ENCODE data around the gene TENT4A.

Gene TENT4A

DNA sequence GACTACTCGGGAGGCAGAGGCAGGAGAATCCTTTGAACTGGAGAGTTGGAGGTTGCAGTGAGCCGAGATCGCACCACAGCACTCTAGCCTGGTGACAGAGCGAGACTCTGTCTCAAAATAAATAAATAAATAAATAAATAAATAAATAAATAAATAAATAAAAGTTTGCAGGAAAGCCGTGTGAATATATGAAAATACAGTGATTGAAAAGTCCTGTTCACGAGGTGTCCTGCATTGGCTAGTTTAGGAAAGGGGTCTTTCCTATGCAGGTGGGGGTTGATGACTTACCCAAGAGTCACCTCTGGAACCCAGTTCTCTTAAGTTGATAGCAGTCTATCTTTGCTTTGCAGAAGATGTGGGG, 7.3 kb downstream of the TENT4A start:
- no peak overlapping the region for H3K9ac ChIP-seq (ENCODE audit: low read depth, low read length)
- no peak overlapping the region for H2AFZ ChIP-seq (ENCODE audit: low read depth, low read length)
- no peak for ATAC-seq (ENCODE audit: insufficient read depth, low read depth)
- no peak overlapping the region for H3K4me3 ChIP-seq (ENCODE audit: low read depth in 1 of 2, low read length in 2 of 2)
- peaks cover 100% of the 10 kb centered on the region for H3K79me2 ChIP-seq (ENCODE audit: insufficient read depth, low read length)
- peak overlapping the region; percentile 38; the same call in 1 of the 2 replicates for H3K4me2 ChIP-seq (ENCODE audit: insufficient read depth, low read length)
- no peaks in the 10 kb centered on the region for H3K9me3 ChIP-seq (ENCODE audit: insufficient read depth, low read length, severe bottlenecking)
- no peak for DNase-seq
- no peak overlapping the region for H3K27ac ChIP-seq (ENCODE audit: low read length)
- H3K4me1 ChIP-seq (ENCODE audit: insufficient read depth, low read length), result peaks cover 78% of the 10 kb centered on the region
- H3K27me3 ChIP-seq (ENCODE audit: insufficient read depth, low read length, poor library complexity), result no peaks in the 10 kb centered on the region
- TF ChIP-seq, protein P1, sequence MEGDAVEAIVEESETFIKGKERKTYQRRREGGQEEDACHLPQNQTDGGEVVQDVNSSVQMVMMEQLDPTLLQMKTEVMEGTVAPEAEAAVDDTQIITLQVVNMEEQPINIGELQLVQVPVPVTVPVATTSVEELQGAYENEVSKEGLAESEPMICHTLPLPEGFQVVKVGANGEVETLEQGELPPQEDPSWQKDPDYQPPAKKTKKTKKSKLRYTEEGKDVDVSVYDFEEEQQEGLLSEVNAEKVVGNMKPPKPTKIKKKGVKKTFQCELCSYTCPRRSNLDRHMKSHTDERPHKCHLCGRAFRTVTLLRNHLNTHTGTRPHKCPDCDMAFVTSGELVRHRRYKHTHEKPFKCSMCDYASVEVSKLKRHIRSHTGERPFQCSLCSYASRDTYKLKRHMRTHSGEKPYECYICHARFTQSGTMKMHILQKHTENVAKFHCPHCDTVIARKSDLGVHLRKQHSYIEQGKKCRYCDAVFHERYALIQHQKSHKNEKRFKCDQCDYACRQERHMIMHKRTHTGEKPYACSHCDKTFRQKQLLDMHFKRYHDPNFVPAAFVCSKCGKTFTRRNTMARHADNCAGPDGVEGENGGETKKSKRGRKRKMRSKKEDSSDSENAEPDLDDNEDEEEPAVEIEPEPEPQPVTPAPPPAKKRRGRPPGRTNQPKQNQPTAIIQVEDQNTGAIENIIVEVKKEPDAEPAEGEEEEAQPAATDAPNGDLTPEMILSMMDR (IDR thresholded peaks at IDR 0.05; ENCODE audit: borderline replicate concordance, extremely low read depth, low read length, poor library complexity, severe bottlenecking), result no peak
- no peak for TF ChIP-seq EZH2 (IDR thresholded peaks at IDR 0.05; ENCODE audit: borderline replicate concordance, low read depth, low read length, severe bottlenecking)
- H3K36me3 ChIP-seq (ENCODE audit: insufficient read depth, low read length), result peaks cover 87% of the 10 kb centered on the region
- H4K20me1 ChIP-seq (ENCODE audit: insufficient read depth, low read length), result peaks cover 95% of the 10 kb centered on the region

- H4K20me1 ChIP-seq (ENCODE audit: insufficient read depth, low read length), result peaks cover 95% of the 10 kb centered on the region
- H3K4me2 ChIP-seq (ENCODE audit: insufficient read depth, low read length), result peak overlapping the region; percentile 38; the same call in 1 of the 2 replicates
- H3K27ac ChIP-seq (ENCODE audit: low read length), result no peak overlapping the region
- no peak for DNase-seq
- TF ChIP-seq, protein P1 (IDR thresholded peaks at IDR 0.05; ENCODE audit: borderline replicate concordance, extremely low read depth, low read length, poor library complexity, severe bottlenecking), result no peak
- no peak for TF ChIP-seq EZH2 (IDR thresholded peaks at IDR 0.05; ENCODE audit: borderline replicate concordance, low read depth, low read length, severe bottlenecking)
- peaks cover 87% of the 10 kb centered on the region for H3K36me3 ChIP-seq (ENCODE audit: insufficient read depth, low read length)
- 0 out of 3 replicates have a peak, but pooled peaks have one; percentile 20 for ATAC-seq (ENCODE audit: insufficient read depth, low read depth)
- no peaks in the 10 kb centered on the region for H3K27me3 ChIP-seq (ENCODE audit: insufficient read depth, low read length, poor library complexity)
- H3K79me2 ChIP-seq (ENCODE audit: insufficient read depth, low read length), result peaks cover 100% of the 10 kb centered on the region
- peaks cover 77% of the 10 kb centered on the region for H3K4me1 ChIP-seq (ENCODE audit: insufficient read depth, low read length)
- no peak overlapping the region for H3K9ac ChIP-seq (ENCODE audit: low read depth, low read length)
- H3K4me3 ChIP-seq (ENCODE audit: low read depth in 1 of 2, low read length in 2 of 2), result no peak overlapping the region
- H3K9me3 ChIP-seq (ENCODE audit: insufficient read depth, low read length, severe bottlenecking), result no peaks in the 10 kb centered on the region
- H2AFZ ChIP-seq (ENCODE audit: low read depth, low read length), result no peak overlapping the region
These were observed 8.2 kb downstream of the TENT4A start for GRCh38 chr5:6721442-6721841.

DNA sequence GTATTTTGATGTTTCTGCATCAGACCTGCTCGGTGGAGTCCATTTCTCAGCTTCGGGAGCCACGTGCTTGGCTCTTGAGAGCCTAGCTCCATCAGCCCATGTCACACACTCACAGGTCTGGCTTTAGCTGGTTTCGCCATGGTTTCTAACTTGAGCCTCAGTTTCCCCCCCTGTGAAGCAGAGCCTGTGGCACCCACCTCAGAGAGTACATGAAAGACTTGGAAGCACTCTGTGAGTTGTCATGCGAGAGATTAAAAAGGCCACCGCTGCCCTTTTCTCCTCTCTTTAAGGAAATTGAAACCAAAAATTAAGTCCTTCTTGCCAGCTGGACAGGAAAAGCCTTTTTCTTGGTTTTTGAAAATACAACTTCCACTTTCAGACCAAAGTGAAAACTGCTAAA, 8.8 kb downstream of the TENT4A start:
- peak overlapping the region; percentile 38; the same call in 1 of the 2 replicates for H3K4me2 ChIP-seq (ENCODE audit: insufficient read depth, low read length)
- DNase-seq (no peak), ATAC-seq (ENCODE audit: insufficient read depth, low read depth) (peak; percentile 44)
- H3K79me2 ChIP-seq (ENCODE audit: insufficient read depth, low read length), result peaks cover 100% of the 10 kb centered on the region
- H3K36me3 ChIP-seq (ENCODE audit: insufficient read depth, low read length), result peaks cover 87% of the 10 kb centered on the region
- peaks cover 95% of the 10 kb centered on the region for H4K20me1 ChIP-seq (ENCODE audit: insufficient read depth, low read length)
- H3K9ac ChIP-seq (ENCODE audit: low read depth, low read length), result no peak overlapping the region
- no peak for TF ChIP-seq EZH2 (IDR thresholded peaks at IDR 0.05; ENCODE audit: borderline replicate concordance, low read depth, low read length, severe bottlenecking)
- TF ChIP-seq, protein P1 (IDR thresholded peaks at IDR 0.05; ENCODE audit: borderline replicate concordance, extremely low read depth, low read length, poor library complexity, severe bottlenecking), result no peak
- no peaks in the 10 kb centered on the region for H3K9me3 ChIP-seq (ENCODE audit: insufficient read depth, low read length, severe bottlenecking)
- H3K4me1 ChIP-seq (ENCODE audit: insufficient read depth, low read length), result peaks cover 77% of the 10 kb centered on the region
- H3K27me3 ChIP-seq (ENCODE audit: insufficient read depth, low read length, poor library complexity), result no peaks in the 10 kb centered on the region
- no peak overlapping the region for H3K4me3 ChIP-seq (ENCODE audit: low read depth in 1 of 2, low read length in 2 of 2)
- H2AFZ ChIP-seq (ENCODE audit: low read depth, low read length), result no peak overlapping the region
- H3K27ac ChIP-seq (ENCODE audit: low read length), result no peak overlapping the region; the same call in 1 of the 2 replicates

Measured in DND-41 (cell line).